CD4-positive, alpha-beta T cell (primary cell): ENCODE results near the gene NISCH. TPM values are rescaled to one million over a fixed set of nuclear protein-coding genes. Genes with fewer than 3 reads are reported as not detected.

Source experiments
- ATAC-seq: fragments of 200-7000 bp; cut with Tn5 transposase; one replicate; pipeline ENCODE4 v1.10.0; 2022; ENCODE audit warnings: mild to moderate bottlenecking; ENCODE audit not compliant: poor library complexity
- CTCF ChIA-PET: fragments of 350-600 bp; sonication (Branson Sonifier 250); formaldehyde crosslinking; loops from one replicate; lab custom pipeline; 2021; ENCODE audit warnings: antibody characterized with exemption, inconsistent platforms; lab: Charles Lee
- POLR2A ChIA-PET: fragments of 350-600 bp; sonication (Branson Sonifier 250); formaldehyde crosslinking; loops from one replicate; lab custom pipeline; 2021; ENCODE audit warnings: antibody characterized with exemption, inconsistent platforms; lab: Charles Lee
- DNase-seq, 14 experiments: peaks; one replicate each; pipeline ENCODE4 v3.0.0-alpha.2; 2013 to 2020; ENCODE audit warnings: mixed read lengths in 2 of 14
- H3K27ac ChIP-seq, 2 donors: one replicate each; pipeline versions ENCODE4 v1.5.1 to v1.7.0; 2013; ENCODE audit warnings: low read length in 2 of 2, low read depth in 1 of 2, mild to moderate bottlenecking in 1 of 2
- H3K27me3 ChIP-seq, 2 experiments: 1 replicate in 1 of 2; 2 replicates in 1 of 2; pipeline versions ENCODE4 v1.6.1 to v1.7.0; 2013; ENCODE audit warnings: low read length in 2 of 2, control low read depth in 1 of 2, mild to moderate bottlenecking in 1 of 2, moderate library complexity in 1 of 2; ENCODE audit not compliant: insufficient read depth in 2 of 2, control insufficient read depth in 1 of 2
- H3K36me3 ChIP-seq: one replicate; pipeline ENCODE4 v1.6.1; 2013; ENCODE audit warnings: low read length, control low read depth; ENCODE audit not compliant: insufficient read depth
- H3K4me1 ChIP-seq: one replicate; pipeline ENCODE4 v1.6.1; 2013; ENCODE audit warnings: low read length, control low read depth; ENCODE audit not compliant: insufficient read depth
- H3K4me3 ChIP-seq: one replicate; pipeline ENCODE4 v1.5.1; 2013; ENCODE audit warnings: mild to moderate bottlenecking, low read length, moderate library complexity
- H3K9me3 ChIP-seq, 2 experiments: 1 replicate in 1 of 2; 2 replicates in 1 of 2; pipeline versions ENCODE4 v1.6.1 to v1.7.0; 2013; ENCODE audit warnings: low read length in 2 of 2, mild to moderate bottlenecking in 2 of 2, control low read depth in 1 of 2, moderate library complexity in 1 of 2; ENCODE audit not compliant: control insufficient read depth in 1 of 2, insufficient read depth in 1 of 2
- H3K27ac Mint-ChIP-seq: one replicate; pipeline ENCODE4 v1.8.0; 2020; ENCODE audit warnings: mixed read lengths
- H3K27me3 Mint-ChIP-seq: one replicate; pipeline ENCODE4 v1.8.0; 2021; ENCODE audit warnings: mixed read lengths
- H3K36me3 Mint-ChIP-seq: one replicate; pipeline ENCODE4 v1.8.0; 2021; ENCODE audit warnings: low read depth, mixed read lengths
- H3K4me1 Mint-ChIP-seq: one replicate; pipeline ENCODE4 v1.8.0; 2021; ENCODE audit warnings: low read depth, mixed read lengths
- H3K4me3 Mint-ChIP-seq: one replicate; pipeline ENCODE4 v1.8.0; 2020; ENCODE audit warnings: mild to moderate bottlenecking, mixed read lengths
- H3K9me3 Mint-ChIP-seq: one replicate; pipeline ENCODE4 v1.8.0; 2020; ENCODE audit warnings: mixed read lengths
- CTCF ChIP-seq: fragments of 200-600 bp; IDR thresholded peaks from one replicate; pipeline ENCODE4 v1.8.0; 2022; ENCODE audit warnings: antibody characterized with exemption, mild to moderate bottlenecking
- intact Hi-C, 2 experiments: fragments of 100-400 bp; cut with DNase I in 1 of 2; cut with micrococcal nuclease in 1 of 2; formaldehyde crosslinking; loops; one replicate each; pipeline versions ENCODE4 v1.15.1 to v1.9.0; 2023 to 2025; cut with DNase I, micrococcal nuclease
- total RNA-seq, 174 experiments: library from RNA in 2 of 174; stranded (reverse) in 2 of 174; gene quantifications; one replicate each; pipeline ENCODE4 v1.2.3 and lab custom pipeline; 2021 to 2026

NISCH gene
- total RNA-seq, 2 experiments from 2014 or later = 160 to 163 TPM

DNA sequence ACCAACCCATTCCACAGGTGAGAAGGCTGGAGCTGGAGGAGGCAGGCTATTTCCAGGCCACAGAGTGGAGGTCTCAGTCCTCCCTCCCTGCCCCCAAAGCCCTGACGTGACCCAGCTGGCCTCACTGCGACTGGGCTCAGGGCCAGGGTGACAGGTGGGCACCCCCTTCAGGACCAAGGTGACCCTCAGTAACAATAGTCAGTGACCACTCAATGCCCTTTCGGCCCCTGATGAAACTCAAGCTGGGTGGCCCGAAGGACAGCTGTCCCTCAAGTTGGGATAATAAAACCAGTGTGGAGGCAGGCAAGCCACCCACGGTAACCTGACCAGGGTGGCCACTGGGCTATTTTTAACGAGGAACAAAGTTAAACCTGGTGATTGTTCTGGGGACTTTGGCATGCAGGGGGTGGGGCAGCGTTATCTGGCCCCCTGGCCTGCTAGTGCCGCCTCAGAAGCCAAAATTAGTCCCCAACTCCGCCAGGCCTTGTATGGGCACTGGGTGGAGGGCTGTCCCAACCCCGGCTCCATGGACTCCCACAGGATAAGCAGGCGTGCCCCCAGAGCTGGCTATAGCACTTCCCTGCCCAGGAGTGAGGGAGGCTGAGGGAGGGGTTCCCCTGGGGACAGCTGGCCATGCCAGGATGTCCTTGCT lies 2.7 kb upstream of the NISCH start:
- DNase-seq = no peak
- H3K27me3 Mint-ChIP-seq = no peaks in the 10 kb centered on the region

GRCh38 chr3:52453496-52454249 lies 1.7 kb upstream of the NISCH start, which contains the start of gene TNNC1:
TSS of gene TNNC1 (minus strand) at chr3:52454041. CDS start at chr3:52454015, 26 bp downstream.
- Histone ChIP-seq H3K4me1 (peaks cover 44% of the 10 kb centered on the region), H3K36me3 (peaks cover 10% of the 10 kb centered on the region), H3K4me3 (peak within 1 kb of the TSS; percentile 97), H3K27ac (peak within 1 kb of the TSS; percentile 81 to 85), H3K9me3 (no peaks in the 10 kb centered on the region), H3K27me3 (no peaks in the 10 kb centered on the region)
- H3K9me3 Mint-ChIP-seq = no peaks in the 10 kb centered on the region
- peaks cover 32% of the 10 kb centered on the region for H3K36me3 Mint-ChIP-seq
- TF ChIP-seq CTCF = no peak
- DNase-seq = no peak
- no peaks in the 10 kb centered on the region for H3K27me3 Mint-ChIP-seq
- H3K4me3 Mint-ChIP-seq = peak within 1 kb of the TSS; percentile 96
- H3K4me1 Mint-ChIP-seq = peaks cover 43% of the 10 kb centered on the region
- intact Hi-C loops = loop anchor here in 1 of 2 experiments (2.0 kb wide), 1 partner anchor 41 kb away; no protein-coding TSS in a partner anchor
- ChIA-PET POLR2A (interaction anchor here (1.6 to 2.0 kb wide), 2 partner anchors 41 to 397 kb away, joined by 4 to 5 read pairs; partner anchors contain the start of gene DUSP7), CTCF (interaction anchor here (1.0 to 1.1 kb wide), 2 partner anchors 8 to 41 kb away, joined by 3 read pairs; partner anchors contain the start of gene SEMA3G)
- ATAC-seq = no peak
- H3K27ac Mint-ChIP-seq = peak within 1 kb of the TSS; percentile 100

More for the DNA sequence above, 2.7 kb upstream of the NISCH start:
- H3K27ac Mint-ChIP-seq = no peak overlapping the region
- ATAC-seq = no peak
- POLR2A ChIA-PET = no interaction called here
- peaks cover 44% of the 10 kb centered on the region for H3K4me1 ChIP-seq
- H3K36me3 Mint-ChIP-seq = peaks cover 22% of the 10 kb centered on the region
- TF ChIP-seq CTCF = no peak
- peaks cover 35% of the 10 kb centered on the region for H3K4me1 Mint-ChIP-seq
- no peaks in the 10 kb centered on the region for H3K9me3 ChIP-seq
- H3K27ac ChIP-seq = no peak overlapping the region
- H3K27me3 ChIP-seq = no peaks in the 10 kb centered on the region
- CTCF ChIA-PET = interaction anchor here (1.1 kb wide), 1 partner anchor 40 kb away, joined by 3 read pairs; no protein-coding TSS in a partner anchor
- no peaks in the 10 kb centered on the region for H3K9me3 Mint-ChIP-seq
- intact Hi-C loops = no loop called here
- no peaks in the 10 kb centered on the region for H3K36me3 ChIP-seq
- no peak overlapping the region for H3K4me3 Mint-ChIP-seq
- H3K4me3 ChIP-seq = no peak overlapping the region

DNA sequence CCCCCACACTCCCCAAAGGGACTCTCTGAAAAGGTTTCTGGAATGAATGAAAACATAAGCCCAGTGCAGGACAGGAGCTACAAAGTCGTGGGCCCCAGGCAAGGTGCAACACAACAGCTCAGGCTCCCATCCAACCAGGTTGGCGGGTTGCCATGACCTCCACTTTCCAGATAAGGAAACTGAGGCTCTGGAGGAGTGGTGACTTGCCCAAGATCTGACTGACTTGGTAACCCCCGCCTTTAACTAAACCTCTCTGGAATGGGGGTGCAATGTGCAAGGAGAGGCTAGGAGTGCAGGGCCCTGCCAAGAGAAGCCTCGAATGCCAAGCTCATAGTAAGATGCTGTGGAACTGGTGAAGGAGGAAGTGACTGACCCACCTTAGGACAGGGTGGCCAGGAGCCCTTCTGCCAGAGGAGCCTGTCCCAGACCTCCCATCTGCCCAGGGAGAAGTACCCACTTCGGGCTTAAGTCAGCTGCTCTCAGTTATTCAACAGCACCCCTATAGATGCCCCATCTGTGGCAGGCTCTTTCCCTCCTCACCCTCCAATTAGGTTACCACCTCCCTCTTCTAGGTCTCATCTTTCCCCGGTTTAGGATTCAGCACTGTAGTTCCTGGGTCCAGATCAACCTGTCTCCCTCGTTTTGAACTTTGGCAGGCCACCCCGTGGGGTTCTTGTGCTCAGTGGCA lies 1.0 kb upstream of the NISCH start:
- ATAC-seq (no peak), DNase-seq (peak in 3 of 14 experiments; percentile 5 to 27 (median 10))
- no peaks in the 10 kb centered on the region for H3K9me3 Mint-ChIP-seq
- ChIA-PET CTCF (interaction anchor here (1.0 kb wide), 1 partner anchor 9 kb away, joined by 3 read pairs; the partner anchor contains the start of gene SEMA3G), POLR2A (interaction anchor here (1.4 to 2.0 kb wide), 4 partner anchors 8 to 398 kb away, joined by 4 to 5 read pairs (median 4); partner anchors contain the start of gene DUSP7)
- H3K36me3 Mint-ChIP-seq = peaks cover 39% of the 10 kb centered on the region
- no peaks in the 10 kb centered on the region for H3K27me3 ChIP-seq
- intact Hi-C loops = loop anchor here in 1 of 2 experiments (2.0 kb wide), 1 partner anchor 42 kb away; no protein-coding TSS in a partner anchor
- H3K27me3 Mint-ChIP-seq = no peaks in the 10 kb centered on the region
- peak overlapping the region; percentile 81 to 85 for H3K27ac ChIP-seq
- H3K9me3 ChIP-seq = no peaks in the 10 kb centered on the region
- H3K4me3 Mint-ChIP-seq = peak overlapping the region; percentile 96
- peak overlapping the region; percentile 100 for H3K27ac Mint-ChIP-seq
- peaks cover 44% of the 10 kb centered on the region for H3K4me1 ChIP-seq
- peaks cover 43% of the 10 kb centered on the region for H3K4me1 Mint-ChIP-seq
- H3K4me3 ChIP-seq = peak overlapping the region; percentile 97
- no peak for TF ChIP-seq CTCF
- peaks cover 16% of the 10 kb centered on the region for H3K36me3 ChIP-seq
